IPS DF 19.7 (cell line): ENCODE measurements around the gene KIF5C.
"Not testable (repeated sequence)": the region's sequence is repeated elsewhere in the genome, so short reads cannot be mapped to it uniquely, and the experiment has no call there.

Experiments used
- DNase-seq: peaks from one replicate; pipeline ENCODE4 v3.0.0-alpha.2; 2013; ENCODE audit warnings: low read depth, low spot score

KIF5C gene

DNA sequence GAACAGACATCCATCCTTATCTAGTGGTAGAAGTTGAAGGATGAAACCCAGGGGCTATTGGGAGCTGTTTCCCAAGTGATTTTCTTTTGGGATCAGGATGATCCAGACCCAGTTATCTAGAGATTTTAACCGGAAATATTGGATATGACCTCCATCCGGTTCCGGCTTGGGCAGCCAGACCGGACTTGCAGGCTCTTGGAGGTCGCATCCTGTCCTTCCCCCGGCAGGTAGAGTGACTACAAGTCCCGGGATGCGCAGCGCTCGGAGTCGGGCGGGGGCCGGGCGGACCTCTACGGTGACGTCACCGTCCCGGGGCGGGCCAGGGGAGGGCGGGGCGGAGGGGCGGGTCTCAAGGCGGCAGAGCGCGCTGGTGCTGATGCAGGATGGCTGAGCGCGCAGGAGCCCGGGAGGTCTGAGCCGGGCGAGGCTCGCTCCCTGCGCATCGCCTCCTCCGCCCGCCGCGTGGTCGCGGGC lies at the start of gene KIF5C:
TSS of gene KIF5C (plus strand) at position 360 of the 474 bp plus-strand sequence. CDS start 391 bp downstream, outside the sequence.
- peak; percentile 86 for DNase-seq

GRCh38 chr2:148826791-148827190 lies 48.2 kb upstream of the KIF5C start:
- DNase-seq, result no peak

- DNase-seq, result no peak
Observed at GRCh38 chr2:148828941-148829340, 46.1 kb upstream of the KIF5C start.

- no peak for DNase-seq
Observed at GRCh38 chr2:148829618-148830017, 45.4 kb upstream of the KIF5C start.

DNA sequence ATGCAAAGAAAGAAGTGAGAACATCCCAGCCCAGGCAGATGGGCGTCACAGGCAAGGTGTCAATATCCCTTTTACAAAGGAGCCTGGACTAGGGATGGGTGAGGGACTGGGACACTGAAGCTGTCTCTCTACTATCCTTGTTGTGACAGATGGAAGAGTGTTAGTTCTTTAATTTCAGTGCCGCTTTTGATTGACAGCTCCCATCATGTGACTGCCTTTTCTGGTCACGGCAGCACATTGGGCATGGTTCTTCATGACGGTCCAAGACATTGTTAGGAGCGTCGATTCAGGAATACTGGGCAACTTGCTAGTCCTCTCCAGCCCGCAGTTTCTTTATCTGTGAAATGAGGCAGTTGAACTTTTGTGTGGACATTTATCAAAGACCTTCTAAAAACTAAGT lies 42.4 kb upstream of the KIF5C start:
- DNase-seq, result no peak

GRCh38 chr2:148842050-148842449 lies 33.0 kb upstream of the KIF5C start:
- no peak for DNase-seq

- DNase-seq, result no peak
Observed at GRCh38 chr2:148848146-148848545, 26.9 kb upstream of the KIF5C start.

- no peak for DNase-seq
Observed at GRCh38 chr2:148853458-148853857, 21.6 kb upstream of the KIF5C start.

GRCh38 chr2:148860037-148860436 lies 15.0 kb upstream of the KIF5C start:
- no peak for DNase-seq

DNA sequence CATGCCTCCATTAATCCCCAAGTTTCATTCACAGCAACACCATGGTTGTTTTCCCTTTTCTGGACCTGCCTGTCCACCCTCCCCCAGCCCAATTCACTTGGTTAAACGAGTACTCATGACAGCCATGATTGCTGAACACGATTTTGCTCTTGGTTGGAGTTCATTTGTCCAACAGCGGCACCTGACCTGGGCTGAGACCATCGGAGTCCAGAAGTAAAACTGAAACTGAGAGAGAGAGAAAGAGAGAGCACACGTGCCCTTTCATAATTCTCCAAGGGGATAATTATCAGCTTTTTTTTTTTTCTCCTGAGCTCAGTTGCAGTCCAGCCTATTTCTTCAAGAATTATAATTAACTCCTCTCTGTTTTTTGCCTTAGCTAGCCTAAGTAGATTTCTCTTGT lies 13.7 kb upstream of the KIF5C start:
- DNase-seq, result no peak

DNA sequence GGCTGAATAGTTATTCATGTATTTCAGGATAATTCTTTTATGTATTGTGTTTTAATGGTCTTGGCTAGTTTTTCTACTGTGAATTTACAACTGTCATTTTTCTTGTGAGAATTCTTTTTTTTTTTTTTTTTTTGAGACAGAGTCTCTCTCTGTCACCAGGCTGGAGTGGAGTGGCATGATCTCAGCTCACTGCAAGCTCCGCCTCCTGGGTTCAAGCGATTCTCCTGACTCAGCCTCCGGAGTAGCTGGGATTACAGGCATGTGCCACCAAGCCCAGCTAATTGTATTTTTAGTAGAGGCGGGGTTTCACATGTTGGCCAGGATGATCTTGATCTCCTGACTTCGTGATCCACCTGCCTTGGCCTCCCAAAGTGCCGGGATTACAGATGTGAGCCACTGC lies 12.5 kb upstream of the KIF5C start:
- DNase-seq, result not testable (repeated sequence)

DNA sequence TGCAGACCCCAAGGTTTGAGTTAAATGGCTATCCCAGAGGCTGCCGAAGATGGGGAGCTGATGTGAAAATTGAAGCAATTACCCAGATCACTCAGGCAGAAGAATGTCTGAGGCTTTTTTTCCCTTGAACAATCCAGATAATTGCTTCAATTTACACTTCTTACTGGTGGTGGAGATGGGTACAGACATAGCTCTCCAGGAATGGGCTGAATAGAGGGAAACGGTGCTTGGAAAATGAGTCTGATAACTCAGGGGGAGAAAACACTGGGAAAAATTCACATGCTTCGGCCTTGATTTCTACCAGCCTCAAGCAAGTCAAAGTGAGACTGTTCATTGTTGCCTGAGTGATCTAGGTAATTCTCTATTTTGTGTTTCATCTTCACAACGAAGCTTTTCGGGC lies 9.5 kb upstream of the KIF5C start:
- no peak for DNase-seq

GRCh38 chr2:148866091-148866490 lies 8.9 kb upstream of the KIF5C start:
- DNase-seq, result no peak

GRCh38 chr2:148867079-148867769 lies 7.8 kb upstream of the KIF5C start:
- no peak for DNase-seq

DNA sequence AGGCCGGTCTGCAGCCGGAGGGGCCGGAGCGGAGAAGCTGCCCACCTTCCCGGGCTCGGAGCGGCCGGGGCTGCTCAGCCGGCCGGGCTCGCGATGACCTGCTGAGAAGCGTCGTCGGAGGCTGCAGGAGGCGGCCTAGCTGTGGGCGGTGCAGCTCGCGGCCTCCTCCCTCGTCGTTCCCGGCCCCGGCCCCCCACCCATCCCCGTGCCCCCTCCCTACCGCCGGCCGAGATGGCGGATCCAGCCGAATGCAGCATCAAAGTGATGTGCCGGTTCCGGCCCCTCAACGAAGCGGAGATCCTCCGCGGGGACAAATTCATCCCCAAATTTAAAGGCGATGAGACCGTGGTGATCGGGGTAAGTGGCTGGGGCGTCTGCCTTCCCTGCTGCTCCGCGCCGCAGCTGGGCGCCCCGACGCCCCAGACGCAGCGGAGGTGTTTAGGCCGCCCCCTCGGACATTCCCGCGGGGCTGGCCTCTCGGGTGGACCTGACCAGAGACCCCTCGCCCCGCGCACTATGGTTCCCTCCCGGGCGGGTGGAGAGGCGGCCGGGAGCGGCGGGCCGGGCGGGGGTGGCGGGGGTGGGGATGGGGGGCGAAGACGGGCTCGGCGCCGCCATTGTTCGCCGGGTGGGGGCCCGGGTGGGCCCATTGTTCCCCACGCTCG lies 492 bp downstream of the KIF5C start:
- no peak for DNase-seq

GRCh38 chr2:148876202-148876594 lies 1.2 kb downstream of the KIF5C start:
- no peak for DNase-seq

DNA sequence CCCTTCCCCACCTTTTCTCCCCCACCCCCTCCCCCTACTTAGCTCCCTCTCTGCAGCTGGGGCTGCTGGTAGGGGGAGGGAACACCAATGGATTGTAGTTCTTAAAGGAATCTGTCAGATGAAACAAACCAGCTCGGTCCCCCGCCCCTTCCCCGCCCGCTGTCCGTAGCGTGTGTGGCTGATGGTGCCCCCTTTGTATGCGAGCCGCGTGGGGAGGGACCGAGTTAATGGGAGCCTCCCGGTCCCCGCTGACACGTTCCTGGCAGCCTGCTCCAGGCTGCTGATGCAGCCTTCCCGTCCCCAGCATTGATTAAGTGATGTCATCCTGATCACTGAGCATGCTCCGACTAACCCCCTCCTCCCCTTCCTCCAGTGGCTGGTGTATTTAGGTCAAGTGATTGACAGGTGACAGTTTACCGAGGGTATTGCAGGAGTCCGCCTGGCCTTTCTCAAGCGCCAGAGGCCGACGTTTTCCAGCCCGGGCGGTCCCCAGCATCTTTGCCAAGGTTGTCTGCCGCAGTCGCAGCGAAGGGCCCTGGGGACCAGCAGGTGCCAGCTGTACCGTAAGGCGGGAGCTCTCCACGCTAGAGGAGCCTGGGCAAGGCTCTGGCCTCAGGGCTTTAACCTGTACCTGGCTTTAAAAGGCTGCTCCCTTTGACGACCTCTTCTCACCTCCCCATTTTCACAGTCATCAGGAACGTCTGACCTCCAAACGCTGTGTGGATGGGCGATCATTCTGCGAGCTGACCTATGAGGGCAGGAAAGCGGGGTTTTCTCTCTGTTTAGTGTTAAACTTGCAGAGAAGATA lies 1.8 kb downstream of the KIF5C start:
- peak; percentile 77 for DNase-seq

DNA sequence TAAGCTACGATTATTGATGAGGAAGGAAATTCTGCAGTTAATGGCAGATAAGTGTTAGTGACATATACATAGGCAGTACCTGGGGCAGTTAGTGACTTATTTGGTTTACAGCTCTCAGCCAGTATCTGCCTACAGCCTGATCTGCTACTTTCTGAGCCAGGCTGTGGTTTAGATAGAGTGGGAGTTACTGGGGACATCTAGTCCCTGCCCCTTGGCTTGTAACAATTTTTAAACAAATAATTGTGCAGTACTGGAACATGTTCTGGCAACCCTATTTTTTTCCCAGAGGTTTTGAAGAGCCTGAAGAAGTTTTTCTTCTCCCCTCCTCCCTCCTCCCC lies 2.3 kb downstream of the KIF5C start:
- DNase-seq, result no peak

- DNase-seq, result no peak
Observed at GRCh38 chr2:148880636-148881035, 5.6 kb downstream of the KIF5C start.

DNA sequence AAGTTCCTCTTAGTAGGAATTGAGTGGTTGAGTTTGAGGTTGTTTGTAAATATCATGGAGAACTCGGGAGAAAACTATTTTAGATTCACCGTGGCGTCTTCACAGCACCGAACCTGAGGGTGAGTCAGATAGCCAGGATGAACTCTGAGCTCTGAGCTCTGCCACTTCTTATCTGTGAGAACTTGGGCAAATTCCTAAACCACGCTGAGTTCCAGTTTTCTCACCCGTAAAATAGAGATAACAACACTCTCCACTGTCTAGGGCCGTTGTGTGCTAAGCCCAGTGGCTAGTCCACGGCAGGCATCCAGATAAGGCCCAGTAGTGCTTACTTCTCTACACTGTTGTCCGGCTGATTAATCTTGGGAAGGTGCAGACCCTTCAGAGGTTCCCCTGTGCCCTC lies 7.0 kb downstream of the KIF5C start:
- no peak for DNase-seq

GRCh38 chr2:148885209-148885608 lies 10.2 kb downstream of the KIF5C start:
- DNase-seq, result no peak

- no peak for DNase-seq
Observed at GRCh38 chr2:148885988-148886387, 11.0 kb downstream of the KIF5C start.
